ENCODE measurements around the gene LGALSL.

DNA sequence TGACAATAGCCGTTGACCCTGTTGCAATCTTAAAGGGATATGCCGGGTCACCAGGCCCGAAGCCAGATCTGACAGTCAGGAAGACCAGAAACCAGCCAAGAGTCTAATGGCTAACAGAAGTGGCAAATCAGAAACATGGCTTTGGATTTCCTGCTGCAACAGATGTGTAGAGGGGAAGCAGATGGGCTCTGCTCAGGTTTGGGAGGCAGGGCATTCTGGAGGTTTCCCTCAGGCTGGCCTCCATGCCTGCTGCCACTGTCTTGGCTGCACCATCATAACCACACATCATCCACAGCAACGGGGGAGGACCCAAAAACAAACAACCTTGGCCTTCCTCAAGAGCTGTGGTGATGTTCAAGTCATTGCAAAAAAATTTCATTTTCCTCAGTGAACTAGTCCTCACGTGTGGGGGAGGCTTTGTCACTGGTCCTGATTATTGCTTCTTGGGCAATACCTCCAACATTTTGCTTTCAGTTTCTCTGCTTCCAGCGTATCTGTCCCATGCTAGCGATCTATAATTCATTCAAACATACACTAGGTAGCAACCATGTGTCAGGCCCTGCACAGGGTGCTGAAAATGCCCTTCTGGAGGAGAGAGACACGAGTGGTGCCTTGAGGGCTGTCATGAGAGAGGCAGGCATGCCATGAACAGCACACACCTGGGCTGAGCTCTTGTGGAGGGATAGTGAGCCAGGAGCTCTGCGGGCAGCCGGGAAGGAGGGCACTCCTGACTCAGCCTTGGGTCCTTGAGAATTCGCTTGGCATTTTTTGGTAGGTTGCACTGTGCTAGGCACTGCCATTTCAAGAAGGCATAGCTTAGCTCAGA lies 48.2 kb upstream of the LGALSL start:
- TF ChIP-seq, protein P1, sequence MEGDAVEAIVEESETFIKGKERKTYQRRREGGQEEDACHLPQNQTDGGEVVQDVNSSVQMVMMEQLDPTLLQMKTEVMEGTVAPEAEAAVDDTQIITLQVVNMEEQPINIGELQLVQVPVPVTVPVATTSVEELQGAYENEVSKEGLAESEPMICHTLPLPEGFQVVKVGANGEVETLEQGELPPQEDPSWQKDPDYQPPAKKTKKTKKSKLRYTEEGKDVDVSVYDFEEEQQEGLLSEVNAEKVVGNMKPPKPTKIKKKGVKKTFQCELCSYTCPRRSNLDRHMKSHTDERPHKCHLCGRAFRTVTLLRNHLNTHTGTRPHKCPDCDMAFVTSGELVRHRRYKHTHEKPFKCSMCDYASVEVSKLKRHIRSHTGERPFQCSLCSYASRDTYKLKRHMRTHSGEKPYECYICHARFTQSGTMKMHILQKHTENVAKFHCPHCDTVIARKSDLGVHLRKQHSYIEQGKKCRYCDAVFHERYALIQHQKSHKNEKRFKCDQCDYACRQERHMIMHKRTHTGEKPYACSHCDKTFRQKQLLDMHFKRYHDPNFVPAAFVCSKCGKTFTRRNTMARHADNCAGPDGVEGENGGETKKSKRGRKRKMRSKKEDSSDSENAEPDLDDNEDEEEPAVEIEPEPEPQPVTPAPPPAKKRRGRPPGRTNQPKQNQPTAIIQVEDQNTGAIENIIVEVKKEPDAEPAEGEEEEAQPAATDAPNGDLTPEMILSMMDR (conservative IDR thresholded peaks at IDR 0.05; ENCODE audit: low read depth, low read length): no peak
- TF ChIP-seq EZH2 (IDR thresholded peaks at IDR 0.05; ENCODE audit: borderline replicate concordance, low read depth, low read length, poor library complexity, severe bottlenecking): no peak
